Measurements from ENCODE around the gene PROK1.

DNA sequence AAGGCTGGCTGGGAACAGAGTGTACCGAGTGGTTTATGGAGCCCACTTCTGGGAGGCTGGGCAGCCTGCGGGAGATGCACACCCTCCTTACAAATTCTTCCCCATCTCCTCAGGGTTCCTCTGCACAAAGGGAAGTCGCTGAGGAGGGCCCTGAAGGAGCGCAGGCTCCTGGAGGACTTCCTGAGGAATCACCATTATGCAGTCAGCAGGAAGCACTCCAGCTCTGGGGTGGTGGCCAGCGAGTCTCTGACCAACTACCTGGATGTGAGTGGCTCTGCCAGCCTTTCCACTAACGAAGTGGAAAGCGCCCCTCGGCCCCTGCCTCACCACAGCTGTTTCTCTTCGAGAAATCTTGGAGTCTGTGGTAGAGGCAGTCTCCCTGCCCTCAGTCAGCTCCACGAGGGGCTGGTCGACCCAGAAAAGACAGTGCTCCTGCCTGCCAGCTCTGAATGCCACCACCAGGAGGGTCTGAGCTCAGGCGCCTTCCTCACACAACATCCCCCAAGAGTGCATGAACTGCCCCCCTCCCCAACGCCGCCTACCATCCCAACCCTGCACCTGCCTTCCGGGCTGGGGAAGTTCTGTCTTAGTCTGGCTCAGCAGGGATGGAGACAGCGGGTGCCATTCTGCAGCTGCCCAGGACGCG is 31.8 kb downstream of the PROK1 start:
- TF ChIP-seq, protein P1, sequence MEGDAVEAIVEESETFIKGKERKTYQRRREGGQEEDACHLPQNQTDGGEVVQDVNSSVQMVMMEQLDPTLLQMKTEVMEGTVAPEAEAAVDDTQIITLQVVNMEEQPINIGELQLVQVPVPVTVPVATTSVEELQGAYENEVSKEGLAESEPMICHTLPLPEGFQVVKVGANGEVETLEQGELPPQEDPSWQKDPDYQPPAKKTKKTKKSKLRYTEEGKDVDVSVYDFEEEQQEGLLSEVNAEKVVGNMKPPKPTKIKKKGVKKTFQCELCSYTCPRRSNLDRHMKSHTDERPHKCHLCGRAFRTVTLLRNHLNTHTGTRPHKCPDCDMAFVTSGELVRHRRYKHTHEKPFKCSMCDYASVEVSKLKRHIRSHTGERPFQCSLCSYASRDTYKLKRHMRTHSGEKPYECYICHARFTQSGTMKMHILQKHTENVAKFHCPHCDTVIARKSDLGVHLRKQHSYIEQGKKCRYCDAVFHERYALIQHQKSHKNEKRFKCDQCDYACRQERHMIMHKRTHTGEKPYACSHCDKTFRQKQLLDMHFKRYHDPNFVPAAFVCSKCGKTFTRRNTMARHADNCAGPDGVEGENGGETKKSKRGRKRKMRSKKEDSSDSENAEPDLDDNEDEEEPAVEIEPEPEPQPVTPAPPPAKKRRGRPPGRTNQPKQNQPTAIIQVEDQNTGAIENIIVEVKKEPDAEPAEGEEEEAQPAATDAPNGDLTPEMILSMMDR (IDR thresholded peaks at IDR 0.05): no peak
- TF ChIP-seq POLR2A (IDR thresholded peaks at IDR 0.05): no peak
